Activated CD4-positive, CD25-positive, alpha-beta regulatory T cell treated with anti-CD3 and anti-CD28 coated beads, Interleukin-2, amount 50 U/mL, for 24 hours (primary cell): ENCODE data around the gene LIMK1.
"Not testable (repeated sequence)": the region's sequence is repeated elsewhere in the genome, so short reads cannot be mapped to it uniquely, and the experiment has no call there.

Experiments used
- ATAC-seq, 2 donors: fragments of 150-1000 bp; cut with Tn5 transposase; one replicate each; pipeline ENCODE4 v1.10.0; 2021; ENCODE audit warnings: mild to moderate bottlenecking in 1 of 2, moderate library complexity in 1 of 2

The LIMK1 gene

DNA sequence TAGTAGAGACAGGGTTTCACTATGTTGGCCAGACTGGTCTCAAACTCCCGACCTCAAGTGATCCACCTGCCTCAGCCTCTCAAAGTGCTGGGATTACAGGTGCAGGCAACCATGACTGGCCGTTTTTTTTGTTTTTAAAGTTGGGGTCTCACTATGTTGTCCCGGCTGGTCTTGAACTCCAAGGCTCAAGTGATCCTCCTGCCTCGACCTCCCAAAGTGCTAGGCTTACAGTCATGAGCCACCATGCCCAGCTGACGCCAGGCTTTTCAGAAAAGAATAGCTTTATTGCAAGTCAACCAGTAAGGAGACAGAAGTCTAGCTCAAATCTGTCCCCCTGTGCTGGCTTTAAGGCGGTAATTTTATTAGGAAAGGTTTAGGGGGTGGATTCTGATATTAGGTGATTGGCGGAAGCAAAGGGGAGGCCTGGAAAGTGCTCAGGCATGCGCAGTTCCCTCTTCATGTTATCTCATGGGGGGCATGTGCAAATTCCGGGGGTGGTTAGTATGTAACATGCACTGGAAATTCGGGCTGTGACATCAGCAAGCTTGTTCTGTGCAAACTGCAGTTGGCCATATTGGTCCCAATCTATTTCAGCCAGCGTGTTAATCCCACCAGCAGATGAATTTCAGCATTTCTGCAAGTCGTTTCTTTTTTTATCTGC lies 42.7 kb downstream of the LIMK1 start:
- no peak for ATAC-seq

DNA sequence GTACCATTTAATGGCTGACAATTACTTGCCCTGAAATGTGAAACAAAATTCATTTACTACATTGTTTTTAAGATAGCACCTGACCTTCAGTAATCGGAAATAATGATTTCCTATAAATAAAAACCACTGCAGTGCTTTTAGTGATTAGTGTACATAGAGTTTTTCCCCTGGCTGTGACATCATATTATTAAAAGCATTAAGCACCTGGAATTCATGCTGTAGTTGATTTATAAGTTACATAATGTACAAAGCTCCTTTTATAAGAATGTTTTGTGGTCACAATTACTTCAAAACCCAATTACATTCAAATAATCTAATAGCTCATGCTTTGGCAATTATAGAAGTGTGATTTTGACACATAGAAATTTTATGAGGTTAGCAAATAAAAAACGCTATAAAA lies 46.3 kb downstream of the LIMK1 start:
- ATAC-seq: no peak

DNA sequence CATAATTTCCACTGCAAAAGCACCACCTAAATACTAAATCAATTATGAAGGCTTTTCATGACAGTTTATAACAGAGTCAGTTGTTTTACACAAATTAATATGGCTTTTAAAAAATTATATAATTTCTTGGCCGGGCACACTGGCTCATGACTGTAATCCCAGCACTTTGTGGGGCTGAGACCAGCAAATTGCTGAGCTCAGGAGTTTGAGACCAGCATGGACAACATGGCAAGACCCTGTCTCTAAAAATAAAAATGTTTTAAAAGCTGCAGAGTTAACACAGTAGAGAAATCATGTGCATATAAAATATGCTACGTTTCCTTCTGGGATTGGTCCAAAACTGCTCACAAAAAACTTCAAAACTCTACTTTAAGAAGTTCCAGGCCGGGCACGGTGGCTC lies 46.9 kb downstream of the LIMK1 start:
- no peak for ATAC-seq

DNA sequence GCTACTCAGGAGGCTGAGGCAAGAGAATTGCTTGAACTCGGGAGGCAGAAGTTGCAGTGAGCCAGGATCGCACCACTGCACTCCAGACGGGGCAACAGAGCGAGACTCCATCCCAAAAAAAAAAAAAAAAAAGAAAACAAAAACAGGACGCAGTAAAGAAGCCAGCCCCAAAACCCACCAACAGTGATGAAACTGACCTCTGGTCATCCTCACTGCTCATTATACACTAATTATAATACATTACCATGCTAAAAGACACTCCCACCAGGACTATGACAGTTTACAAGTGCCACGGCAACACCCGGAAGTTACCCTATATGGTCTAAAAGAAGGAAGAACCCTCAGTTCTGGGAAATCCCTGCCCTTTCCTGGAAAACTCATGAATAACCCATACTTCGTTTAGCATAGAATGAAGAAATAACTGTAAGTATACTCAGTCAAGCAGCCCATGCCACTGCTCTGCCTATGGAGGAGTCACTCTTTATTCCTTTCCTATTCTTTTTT lies 50.6 kb downstream of the LIMK1 start:
- ATAC-seq: peak; percentile 50 to 58

DNA sequence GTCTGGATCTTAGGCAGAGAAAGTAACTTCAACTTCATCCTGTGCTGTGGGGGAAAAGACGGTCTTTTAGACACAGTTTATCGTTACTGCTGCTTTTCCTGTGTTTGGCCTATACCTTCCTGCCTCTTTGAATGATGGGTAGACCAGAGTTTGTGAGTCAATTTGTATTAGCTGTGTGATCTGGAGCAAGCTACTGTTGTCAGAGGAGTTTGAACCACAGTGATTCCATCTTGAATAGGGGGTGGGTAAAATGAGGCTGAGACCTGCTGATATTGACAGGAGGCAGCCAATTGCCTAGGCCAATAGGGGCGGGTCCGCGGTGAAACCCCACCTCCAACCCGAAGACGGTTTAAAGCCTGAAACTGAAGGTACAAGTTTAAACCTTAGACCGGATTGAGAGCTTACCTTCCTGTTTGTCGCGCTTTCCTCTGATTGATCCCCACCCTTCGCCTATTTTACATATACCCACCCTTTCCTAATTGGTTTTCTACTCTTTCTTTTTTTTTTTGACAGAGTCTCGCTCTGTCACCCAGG lies 54.8 kb downstream of the LIMK1 start:
- ATAC-seq: peak; percentile 74 to 85

DNA sequence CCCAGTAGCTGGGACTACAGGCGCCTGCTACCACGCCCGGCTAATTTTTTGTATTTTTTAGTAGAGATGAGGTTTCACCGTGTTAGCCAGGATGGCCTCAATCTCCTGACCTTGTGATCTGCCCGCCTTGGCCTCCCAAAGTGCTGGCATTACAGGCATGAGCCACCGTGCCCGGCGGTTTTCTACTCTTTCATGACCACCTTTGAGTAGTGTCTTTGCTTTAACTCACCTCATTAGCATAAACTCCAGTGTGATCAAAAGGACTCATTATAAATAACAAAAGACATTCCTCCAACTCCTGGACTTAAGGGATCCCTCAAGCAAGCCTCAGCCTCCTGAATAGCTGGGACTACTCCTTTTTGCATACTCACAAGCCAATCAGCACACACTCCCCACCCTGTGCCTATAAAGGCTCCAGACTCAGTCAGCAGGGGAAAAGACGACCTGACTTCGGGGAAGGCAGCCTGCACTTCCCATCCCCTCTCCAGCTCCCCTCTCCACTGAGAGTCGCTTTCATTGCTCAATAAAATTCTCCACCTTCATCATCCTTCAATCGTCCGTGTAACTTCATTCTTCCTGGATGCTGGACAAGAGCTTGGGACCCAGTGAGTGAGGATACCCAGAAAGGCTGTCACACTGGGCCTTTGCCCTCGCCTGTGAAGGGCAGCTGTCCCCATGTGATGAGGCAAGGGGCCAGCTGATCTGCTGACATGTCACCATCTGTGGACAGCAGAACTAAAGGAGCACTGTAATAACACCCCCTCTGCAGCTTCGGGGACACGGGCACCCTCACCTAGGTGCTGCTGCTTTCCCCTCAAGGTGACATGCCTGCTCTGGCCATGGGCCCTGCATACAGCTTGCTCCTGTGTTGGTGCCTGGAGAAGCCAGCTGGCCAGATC lies 55.6 kb downstream of the LIMK1 start:
- no peak for ATAC-seq

DNA sequence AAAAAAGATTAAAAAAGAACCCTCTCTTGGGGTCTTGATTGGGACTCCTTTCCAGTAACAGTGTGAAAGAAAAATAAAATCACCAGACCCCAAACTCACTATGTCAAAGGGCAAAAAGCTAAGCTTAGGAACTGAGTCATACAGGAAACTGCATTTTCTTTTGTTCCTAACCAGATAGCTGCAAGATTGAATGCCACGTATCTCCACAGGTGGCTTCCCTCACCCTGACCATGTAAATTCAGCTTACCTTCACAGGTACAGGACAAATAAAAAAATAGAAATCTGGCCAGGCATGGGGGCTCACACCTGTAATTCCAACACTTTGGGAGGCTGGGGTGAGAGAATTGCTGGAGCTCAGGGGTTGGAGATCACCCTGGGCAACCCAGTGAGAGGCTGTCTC lies 58.1 kb downstream of the LIMK1 start:
- peak; percentile 33 to 44 for ATAC-seq

DNA sequence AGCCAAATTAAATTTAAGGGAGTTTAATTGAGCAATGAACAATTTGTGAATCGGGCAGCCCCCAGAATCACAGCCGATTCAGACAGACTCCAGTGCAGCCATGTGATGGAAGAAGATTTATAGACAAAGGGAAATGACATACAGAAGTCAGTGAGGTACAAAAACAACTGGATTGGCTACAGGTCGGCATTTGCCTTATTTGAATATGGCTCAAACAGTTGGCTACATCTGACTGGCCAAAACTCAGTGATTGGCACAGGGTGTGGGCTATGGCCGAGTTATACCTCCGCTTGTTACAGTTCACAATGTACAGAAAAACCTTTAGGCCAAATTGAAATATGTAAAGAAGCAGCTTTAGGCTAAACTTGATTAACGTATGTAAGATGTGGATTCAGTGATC lies 59.8 kb downstream of the LIMK1 start:
- ATAC-seq: no peak

DNA sequence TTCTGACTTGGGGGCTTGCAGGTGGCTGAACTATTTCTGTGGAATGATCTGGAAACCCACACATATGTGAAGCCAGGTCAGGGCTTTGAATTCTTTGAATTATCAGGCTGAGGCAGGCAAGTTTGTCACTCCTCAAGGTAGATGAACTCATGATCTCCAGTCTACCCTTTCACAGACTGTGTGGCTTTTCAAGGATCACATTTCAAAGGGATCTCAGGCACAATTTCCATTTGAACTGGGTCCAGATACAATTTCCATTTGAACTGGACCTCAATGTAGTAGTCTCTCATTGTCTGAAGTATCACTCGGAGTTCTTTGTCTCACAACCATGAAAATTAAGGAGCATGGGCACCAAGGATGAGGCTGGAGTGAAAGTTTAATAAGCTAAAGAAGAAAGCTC lies 64.9 kb downstream of the LIMK1 start:
- ATAC-seq: no peak

DNA sequence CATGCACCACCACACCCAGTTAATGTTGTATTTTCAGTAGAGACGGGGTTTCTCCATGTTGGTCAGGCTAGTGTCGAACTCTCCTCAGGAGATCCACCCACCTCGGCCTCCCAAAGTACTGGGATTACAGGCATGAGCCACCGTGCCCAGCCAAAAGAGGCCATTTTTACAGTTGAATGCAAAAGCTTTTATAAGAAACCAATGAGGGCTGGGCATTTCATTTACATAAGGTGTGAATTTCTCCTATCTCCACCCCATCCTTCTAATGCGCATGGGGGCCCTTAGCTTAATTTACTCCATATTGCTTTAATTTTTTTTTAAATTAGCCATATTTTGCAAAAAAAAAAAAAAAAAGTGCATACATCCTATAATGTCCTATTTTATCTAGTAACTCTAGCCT lies 65.5 kb downstream of the LIMK1 start:
- ATAC-seq: no peak

DNA sequence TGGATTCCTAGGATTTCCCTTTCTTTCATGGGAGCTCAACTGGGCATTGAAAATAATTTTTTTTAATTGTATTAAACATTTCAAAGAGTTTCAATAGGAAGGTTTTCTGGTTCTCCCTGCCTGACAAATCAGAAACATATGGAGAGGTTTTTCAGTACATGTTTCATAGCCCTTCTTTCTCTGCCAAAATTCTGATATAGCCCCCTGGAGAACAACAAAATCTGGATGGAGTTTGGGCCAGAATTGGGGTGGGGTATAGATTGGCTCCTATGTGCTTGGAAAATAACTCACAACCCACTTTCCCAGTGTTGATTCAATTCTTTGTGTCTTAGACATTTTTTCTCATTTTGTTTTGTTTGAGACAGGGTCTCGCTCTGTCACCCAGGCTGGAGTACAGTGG lies 66.0 kb downstream of the LIMK1 start:
- no peak for ATAC-seq

DNA sequence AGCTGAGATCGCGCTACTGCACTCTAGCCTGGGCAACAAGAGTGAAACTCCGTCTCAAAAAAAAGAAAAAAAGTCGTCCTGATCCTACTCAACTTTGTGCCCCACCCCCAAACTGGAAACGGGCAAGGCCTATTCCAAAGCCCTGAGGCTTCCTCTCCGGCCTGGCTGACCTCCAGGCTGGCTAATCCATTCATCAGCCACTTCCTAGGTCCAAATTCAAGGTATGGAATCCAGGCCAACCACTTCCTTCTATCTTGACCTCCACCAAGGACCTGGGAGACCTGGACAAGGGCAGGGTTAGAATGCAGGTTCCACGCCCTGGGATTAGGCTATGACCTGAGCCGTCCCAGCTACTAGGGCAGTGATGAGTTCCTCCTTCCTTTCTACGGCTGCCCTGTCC lies 70.1 kb downstream of the LIMK1 start:
- no peak for ATAC-seq

DNA sequence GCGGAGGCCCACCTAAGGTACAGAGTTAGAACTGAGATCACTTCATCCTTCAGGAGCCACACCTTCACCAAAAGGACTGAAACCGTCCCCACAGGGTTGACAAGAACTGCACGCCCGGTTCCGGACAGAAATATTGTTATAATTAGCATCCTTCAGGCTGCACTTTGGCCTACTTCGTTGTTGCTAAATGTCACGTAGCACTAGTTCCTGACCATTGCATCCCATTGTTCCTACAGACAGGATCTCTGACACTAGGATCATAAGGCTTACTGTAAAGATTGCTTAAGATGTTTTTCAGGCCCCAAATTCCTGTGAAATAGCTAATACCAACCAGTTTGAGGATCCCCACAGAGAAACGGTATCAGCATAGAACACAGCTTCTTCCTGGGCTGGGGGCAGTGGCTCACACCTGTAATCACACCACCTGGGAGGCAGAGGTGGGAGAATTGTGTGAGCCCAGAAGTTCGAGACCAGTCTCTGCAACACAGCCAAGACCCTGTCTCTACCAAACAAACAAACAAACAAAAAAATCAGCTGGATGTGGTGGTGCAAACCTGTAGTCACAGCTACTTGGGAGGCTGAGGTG lies 72.3 kb downstream of the LIMK1 start:
- ATAC-seq: no peak

DNA sequence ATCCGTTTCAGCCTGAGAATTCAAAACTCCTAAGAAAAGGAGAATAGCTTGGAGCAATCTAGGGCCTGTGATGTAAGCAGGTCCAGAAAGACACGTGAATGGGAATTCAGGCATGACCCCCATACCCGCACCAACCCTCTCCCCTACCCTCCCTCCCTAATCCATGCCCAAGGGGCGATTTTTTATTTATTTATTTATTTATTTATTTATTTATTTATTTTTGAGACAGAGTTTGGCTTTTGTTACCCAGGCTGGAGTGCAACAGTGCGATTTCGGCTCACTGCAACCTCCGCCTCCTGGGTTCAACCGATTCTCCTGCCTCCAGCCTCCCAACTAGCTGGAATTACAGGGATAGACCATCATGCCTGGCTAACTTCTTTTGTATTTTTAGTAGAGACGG lies 74.0 kb downstream of the LIMK1 start:
- ATAC-seq: no peak

DNA sequence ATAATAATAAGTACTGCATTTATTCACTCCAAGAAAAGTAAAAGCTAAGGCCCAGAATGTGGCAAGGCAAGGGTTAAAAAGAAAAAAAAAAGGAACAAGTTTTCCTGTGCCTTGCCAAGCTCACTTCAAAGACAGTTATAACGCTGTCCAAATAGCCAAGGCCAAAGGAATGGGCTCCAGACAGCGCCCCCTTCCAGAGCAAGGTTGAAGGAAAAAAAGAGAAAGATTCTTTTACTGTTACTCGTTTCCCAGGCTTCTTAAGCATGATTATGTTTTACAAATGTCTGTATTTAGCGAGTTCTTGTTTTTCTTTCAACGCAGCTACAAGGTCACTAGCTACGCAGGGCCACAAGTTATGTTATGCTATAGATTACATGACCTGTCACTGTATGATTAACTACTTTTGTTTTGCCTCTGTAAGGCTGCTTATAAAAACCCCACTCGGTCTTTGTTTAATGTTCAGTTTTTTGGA lies 81.4 kb downstream of the LIMK1 start:
- no peak for ATAC-seq

DNA sequence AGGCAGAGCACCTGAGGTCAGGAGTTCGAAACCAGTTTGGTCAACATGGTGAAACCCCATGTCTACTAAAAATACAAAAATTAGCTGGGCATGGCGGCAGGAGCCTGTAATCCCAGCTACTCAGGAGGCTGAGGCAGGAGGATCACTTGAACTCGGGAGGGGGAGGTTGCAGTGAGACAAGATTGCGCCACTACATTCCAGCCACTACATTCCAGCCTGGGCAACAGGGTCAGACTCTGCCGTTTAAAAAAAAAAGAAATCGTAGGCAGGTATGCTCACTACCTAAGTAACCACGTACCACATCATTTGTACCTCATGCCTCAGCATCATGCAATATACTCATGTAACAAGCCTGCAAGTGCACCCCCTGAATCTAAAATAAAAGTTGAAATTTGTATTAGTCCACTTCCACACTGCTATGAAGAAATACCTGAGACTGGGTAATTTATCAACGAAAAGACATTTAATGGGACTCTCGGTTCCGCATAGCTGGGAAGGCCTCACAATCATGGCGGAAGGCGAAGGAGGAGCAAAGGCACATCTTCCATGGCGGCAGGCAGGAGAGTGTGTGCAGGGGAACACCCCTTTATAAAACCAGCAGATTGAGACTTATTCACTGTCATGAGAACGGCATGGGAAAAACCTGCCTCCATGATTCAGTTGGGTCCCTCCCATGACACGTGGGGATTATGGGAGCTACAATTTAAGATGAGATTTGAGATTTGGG lies 82.4 kb downstream of the LIMK1 start:
- no peak for ATAC-seq

DNA sequence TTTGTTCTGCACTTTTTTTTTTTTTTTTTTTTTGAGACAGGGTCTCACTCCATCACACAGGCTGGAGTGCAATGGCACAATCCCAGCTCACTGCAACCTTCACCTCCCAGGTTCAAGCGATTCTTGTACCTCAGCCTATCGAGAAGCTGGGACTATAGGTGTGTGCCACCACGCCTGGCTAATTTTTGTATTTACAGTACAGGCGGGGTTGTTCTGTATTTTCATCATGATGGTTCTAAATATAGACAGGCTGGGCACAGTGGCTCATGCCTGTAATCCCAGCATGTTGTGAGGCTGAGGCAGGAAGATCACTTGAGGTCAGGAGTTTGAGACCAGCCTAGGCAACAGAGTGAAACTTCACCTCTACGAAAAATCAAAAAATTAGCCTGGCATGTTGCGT lies 83.7 kb downstream of the LIMK1 start:
- not testable (repeated sequence) for ATAC-seq
